ENCODE measurements around the gene HDGFL3.
"Not testable (repeated sequence)": the region's sequence is repeated elsewhere in the genome, so short reads cannot be mapped to it uniquely, and the experiment has no call there.

HDGFL3 gene

DNA sequence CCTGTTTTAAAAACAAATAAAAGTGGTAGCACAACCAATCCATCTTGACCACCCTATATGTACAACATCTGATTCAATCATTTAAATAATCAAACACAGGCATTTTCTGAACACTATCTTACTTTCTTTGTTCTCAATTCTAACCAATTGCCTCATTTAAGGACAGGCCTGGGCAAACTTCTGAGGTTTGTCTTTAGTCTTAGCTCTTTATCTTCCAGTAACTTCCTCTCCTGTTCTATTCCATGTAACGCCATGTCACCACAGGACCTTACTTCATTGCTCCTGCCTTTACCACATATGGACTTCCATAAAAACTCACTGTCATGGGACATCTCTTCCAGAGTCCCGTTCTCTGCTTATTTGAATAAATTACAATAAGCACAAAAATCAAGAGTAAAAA is 14.9 kb downstream of the HDGFL3 start:
- no peak for DNase-seq

DNA sequence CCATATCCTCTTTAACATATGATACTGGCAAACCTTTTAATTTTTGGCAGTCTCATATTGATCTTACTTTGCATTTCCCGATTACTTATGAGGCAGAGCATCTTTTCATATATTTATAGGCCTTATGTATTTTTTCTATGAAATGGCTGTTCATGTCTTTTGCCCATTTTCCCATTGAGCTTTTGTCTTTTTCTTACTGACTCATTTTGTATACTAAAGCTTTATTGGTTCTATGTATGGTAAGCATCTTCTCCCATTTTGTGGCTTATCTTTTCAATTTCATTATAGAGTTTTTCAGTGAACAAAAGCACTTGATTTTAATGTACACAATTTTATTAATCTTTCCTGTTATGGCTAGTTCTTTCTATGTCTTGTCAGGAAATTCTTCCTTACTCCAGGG is 17.2 kb downstream of the HDGFL3 start:
- no peak for DNase-seq

DNA sequence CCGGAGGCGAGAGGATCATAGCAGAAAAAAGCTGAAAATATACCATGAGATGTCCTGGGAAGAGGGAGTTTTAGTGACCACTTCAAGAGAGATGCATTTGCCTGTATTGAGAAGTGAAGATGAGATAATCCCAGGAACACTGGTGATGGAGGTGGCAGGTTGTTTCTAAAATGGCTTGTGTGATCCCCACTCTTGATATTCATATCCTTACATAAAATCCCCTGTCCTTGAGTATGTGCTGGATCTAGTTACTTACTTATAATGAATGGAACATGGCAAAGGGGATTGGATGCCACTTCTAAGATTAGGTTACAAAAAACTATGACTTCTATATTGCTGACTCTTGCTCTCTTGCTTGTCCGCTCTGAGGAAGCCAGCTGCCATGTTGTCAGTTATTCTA is 22.1 kb downstream of the HDGFL3 start:
- DNase-seq, result no peak

DNA sequence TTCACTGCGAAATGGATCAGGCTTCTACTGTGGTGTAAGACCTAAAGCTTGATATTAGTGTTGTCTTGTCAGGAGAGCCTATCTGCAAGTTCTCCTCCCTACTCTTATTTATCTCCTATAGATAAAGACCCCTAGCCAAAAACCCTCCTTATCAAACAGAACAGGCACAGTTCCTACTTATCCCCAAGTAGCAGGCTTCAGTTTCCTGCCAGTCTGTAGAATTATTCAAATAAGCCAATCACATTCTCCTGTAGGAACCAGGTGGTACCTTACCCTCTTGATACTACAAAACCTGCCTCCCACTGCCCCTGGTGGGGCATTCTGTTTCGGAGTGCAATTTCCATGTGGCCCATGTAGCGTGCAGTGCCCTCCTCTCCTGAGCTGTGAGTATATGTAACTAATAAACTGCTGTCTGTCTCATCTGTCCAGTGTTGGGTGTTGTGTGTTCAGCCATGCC is 28.7 kb downstream of the HDGFL3 start:
- no peak for DNase-seq

DNA sequence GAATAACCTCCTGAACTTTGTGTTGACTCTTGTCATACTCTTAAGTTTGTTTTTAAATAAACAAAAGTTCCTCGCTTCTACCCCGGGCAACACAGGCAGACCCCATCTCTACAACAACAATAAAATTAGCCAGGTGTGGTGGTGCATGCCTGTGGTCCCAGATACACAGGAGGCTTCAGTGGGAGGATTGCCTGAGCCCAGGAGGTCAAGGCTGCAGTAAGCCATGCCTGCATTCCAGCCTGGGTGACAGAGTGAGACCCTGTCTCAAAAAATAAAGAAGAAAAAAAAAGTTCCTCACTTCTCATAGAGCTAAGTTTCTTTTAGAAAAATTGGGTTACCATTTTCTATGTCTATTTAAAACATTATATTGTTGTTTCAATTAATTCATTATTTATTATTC is 29.2 kb downstream of the HDGFL3 start:
- no peak for DNase-seq

DNA sequence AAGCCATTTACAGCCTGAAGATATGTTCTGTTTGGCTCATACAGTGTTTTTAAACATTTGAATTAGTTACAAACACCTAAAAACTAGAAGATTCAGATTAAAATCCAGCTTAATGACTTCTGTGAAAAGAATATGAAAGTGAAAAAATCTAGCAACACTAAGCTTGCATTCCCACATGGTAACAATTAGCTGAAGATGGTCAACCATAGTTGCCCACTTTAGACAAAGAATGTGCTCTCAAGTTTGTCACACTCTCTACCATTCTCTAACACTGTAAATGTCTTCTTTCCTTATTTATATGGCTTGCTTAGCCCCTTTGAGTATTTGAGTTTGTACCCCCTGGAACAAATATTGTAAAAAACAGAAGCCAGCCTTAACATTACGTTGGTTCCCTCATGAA is 32.7 kb downstream of the HDGFL3 start:
- no peak for DNase-seq

DNA sequence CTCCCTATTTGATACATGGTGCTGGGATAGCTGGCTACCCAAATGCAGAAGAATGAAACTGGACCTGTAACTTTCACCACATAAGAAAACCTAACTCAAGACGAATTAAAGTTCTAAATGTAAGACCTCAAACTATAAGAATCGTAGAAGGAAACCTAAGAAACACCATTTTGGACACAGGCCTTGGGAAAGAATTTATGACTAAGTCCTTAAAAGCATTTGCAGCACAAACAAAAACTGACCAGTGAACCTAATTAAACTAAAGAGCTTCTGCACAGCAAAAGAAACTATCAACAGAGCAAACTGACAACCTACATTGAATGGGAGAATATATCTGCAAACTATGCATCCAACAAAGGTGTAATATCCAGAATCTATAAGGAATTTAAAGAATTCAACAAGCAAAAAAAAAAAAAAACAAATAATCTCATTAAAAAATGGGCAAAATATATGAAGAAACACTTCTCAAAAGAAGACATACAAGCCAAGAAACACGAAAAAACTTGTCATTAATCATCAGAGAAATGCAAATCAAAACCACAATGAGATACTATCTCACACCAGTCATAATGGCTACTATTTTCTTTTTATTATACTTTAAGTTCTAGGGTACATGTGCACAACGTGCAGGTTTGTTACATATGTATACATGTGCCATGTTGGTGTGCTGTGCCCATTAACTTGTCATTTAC is 37.0 kb downstream of the HDGFL3 start:
- DNase-seq, result no peak

DNA sequence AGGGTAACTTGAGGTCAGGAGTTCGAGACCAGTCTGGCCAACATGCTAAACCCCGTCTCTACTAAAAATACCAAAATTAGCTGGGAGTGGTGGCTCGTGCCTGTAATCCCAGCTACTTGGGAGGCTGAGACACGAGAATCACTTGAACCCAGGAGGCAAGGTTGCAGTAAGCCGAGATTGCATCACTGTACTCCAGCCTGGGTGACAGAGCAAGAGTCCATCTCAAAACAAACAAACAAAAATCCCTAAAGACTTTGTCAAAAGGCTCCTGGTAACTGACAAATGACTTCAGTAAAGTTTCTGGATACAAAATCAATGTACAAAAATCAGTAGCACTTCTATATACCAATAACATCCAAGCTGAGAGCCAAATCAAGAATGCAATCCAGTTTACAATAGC is 38.0 kb downstream of the HDGFL3 start:
- DNase-seq, result not testable (repeated sequence)

DNA sequence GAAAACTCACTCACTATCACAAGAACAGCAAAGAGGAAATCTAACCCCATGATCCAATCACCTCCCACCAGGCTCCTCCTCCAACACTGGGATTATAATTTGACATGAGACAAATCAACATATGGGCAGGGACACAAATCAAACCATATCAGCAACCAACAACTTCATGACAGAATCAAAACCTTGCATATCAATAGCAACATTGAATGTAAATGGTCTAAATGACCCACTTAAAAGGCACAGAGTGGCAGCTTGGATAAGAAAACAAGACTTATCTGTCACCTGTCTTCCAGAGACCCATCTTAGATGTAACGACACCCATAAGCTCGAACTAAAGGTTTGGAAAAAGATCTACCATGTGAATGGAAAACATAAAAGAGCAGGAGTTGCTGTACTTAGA is 40.8 kb downstream of the HDGFL3 start:
- no peak for DNase-seq

DNA sequence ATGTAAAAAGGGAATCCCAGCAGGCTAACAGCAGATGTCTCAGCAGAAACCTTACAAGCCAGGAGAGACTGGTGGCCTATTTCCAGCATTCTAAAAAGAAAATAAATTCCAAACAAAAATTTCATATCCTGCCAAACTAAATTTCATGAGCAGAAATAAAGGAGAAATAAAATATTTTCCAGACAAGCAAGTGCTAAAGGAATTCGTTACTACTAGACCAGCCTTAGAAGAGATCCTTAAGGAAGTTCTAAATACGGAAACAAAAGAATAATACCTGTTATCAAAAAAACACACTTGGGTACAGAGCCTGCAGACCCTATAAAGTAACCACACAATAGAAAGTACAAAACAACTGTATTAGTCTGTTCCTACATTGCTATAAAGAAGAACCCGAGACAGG is 41.4 kb downstream of the HDGFL3 start:
- no peak for DNase-seq

DNA sequence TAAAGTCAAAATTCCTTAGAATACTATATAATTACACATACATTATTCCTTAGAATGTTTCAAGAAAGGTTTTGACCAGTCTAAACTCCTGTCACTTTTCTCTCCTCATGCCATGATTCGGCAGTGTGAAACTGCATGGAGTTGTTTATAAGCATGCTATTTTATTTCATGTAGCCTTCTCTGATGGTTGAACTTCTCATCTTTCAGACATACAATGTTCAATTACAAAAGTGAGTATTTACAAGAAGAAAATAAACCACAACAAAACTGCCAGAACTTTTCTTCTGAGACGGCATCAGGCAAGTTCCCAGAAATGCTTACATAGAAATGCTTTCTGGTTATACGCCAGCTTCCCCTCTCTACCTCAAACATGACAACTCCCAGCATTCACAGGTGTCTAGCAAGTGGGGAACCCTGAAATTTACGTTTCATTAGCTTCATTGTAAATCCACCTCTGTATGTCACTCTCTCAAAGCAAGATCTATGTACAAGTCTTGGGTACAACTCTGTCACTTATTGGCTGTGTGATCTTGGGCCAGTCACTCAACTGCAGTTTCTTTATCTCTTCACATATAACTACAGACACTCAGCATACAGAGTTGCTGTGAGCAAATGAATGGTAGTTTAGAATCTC is 42.7 kb downstream of the HDGFL3 start:
- no peak for DNase-seq

DNA sequence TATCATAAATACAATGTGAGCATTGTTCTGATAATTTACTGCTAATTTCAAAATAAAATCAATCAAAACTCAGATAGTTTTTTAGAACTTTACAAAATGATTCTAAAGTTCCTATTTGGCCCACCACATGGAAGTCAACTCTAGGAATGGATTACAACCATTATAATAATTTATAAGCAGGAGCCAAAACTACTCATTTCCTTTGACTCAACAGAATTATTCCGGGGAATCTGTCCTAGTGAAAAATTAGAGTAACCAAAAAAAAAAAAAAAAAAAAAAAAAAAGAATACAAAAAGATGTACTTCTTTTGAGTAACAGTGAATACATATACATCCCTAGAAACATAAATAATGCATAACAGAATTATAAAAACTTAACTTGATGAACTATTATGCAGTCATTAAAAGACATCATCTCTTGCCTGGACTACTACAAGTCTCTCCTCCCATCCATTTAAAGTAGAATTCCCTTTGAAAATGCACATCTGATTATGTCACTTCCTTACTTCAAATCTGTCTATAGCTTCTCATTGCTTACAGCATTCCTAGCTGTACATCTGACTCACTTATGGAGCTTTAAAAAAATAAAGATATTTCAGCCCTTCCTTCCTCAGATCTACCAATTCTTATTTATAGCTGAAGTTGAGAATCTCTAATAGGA is 43.4 kb downstream of the HDGFL3 start:
- DNase-seq, result no peak

DNA sequence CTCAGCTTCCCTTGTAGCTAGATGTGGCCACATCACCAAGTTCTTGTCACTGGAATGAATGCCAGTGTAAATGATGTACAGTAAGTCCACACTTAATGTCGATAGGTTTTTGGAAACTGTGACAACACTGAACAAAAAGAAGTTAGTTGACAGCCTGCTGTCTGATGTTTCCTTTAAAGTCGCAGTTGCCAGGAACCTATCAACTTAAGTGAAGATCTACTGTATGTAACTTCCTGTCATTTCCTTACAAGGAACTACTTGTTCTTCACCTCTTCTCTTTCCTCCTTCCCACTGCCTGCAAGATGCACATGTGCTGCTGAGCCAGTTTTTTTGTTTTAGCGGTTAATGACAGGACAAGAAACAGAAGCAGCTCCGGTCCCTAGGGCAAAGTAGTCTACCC is 44.6 kb downstream of the HDGFL3 start:
- DNase-seq, result no peak

DNA sequence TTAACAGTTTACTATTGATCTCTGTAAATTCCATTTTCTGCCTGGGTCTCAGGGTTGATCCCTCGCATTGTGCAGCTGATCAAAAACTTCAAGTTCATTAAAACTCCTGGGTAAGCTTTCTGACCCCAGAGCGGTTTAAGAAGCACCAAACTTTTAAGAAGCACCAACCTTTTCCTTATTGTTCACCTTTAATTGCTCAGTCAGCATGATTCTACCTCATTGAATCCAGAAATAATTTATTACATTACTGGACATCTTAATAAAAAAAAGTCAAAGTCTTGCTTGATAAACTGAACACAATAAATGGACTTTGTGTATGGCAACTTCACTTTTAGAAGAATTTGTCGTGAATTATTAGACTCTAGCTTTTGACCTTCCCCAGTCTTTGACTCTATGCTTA is 46.9 kb downstream of the HDGFL3 start:
- no peak for DNase-seq

DNA sequence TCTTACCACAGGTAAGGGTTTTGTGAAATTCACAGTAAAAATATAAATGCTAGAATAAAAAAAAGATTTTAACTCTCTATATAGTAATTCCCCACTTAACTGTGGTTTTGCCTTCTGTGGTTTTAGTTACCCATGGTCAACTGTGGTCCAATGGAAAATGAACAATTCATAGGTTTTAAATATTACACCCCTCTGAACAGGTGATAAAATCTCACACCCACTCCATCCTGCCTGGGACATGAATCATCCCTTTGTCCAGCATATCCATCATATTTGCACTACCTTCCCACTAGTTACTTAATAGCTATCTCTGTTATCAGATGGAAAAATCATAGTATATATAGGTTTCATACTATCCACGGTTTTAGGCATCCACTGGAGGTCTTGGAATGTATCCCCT is 49.2 kb downstream of the HDGFL3 start:
- no peak for DNase-seq

DNA sequence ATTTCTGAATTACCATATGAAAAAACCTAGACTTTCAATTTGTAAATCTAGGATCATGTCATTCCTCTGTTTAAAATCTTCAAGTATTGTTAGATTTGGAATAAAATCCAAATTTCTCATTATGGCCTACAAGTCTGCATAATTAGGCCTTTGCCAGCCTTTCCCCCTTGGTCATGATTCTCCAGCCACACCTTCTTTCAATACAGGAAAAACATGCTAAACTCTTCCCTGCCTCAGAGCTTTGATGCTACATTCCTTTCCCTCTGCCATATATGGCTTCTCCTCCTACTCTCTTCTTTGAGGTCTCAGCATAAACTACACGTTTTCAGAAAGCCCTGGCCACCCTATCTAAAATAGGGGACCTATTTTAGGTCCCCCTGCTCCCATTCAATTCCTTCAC is 51.7 kb downstream of the HDGFL3 start:
- DNase-seq, result no peak

DNA sequence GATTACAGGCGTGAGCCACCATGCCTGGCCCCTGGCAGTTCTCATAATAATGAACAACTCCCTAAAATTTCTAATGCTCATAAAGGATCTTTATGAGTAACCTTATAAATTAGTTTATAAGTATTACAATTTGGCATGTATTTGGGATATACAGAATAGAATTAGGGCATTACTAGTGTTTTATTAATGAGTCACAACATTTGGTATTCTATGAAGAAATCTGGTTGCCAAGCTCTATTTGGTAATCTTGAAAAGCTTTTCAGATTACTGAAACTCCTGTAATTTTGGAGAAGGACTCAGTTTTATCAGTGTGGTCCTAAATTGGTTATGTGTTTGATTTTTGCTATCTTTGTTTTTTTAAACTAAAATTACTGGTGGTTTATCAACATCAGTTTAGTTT is 54.3 kb downstream of the HDGFL3 start:
- DNase-seq, result no peak

DNA sequence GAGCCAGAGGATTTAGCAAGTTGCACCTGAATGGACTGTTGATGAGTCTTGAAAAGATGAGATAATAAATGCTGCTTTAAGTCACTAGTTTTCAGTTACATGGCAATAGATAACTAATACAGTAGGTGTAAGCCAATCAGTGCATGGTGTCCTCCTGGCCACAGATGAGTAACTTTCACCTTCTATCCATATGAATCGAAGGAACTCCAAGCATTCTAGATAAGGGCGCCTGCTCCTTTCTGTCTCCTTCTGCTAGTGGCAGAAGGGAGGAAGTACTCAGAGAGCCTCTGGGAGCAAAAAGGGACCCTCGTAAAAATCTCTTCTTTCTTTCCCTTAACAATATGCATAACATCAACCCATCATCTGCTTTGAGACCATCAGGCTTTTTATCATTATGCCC is 62.9 kb downstream of the HDGFL3 start:
- no peak for DNase-seq

DNA sequence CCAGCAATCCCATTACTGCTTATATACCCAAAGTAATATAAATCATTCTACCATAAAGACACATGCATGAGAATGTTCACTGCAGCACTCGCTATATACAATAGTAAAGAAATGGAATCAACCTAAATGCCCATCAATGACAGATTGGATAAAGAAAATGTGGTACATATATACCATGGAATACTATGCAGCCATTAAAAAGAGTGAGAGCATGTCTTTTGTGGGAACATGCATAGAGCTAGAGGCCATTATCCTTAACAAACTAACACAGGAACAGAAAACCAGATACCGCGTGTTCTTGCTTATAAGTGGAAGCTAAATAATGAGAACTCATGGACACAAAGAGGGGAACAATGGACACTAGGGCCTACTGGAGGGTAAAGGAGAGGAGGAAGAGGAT is 65.5 kb downstream of the HDGFL3 start:
- DNase-seq, result not testable (repeated sequence)

DNA sequence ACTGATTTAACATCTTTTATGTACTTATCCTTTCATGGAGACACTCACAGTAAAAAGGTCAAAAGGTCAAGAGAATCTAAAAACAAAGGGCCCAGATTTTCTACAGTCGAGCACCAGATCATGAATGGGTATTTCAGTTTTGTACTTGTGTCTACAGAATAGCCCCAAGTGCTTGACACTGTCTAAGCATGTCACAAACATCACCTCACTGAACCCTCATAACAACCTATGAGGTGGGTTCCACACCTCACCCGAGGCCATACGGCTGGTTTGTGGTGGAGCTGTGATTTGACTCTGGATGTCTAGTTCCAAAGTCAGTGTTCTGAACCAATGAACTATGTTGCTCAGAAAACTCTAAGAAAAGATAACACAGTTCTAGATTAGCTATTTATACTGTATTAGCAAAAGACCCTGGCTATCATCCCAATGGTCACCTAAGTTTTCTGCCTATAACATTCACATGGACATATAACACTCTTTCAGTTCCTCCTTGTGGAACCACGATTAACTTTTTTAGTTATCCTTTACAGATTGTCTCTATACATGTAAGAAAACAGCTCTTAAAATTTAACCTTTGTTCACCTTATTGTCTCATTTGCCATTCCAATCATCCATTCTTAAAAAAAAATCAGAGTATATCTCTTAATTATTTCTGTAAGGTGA is 74.6 kb downstream of the HDGFL3 start:
- DNase-seq, result no peak

DNA sequence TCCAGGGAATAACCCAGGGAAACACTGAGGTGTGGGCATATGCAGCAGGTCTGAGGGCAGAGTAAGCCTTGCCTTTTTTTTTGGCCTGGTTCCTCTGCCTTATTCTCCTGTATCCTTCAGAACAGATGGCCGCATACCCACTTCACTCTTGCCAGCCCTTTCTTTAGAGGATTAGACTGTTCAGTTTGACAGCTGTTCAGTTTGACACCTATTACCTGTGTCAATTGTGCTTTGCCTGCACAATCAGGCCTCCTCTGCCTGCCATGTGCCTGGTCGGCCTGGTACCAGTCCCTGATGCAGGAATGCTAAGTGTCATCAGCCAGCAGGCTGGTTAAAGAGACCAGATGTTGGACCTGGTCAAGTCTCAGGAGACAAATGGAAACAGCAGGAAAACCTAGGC is 77.8 kb downstream of the HDGFL3 start:
- no peak for DNase-seq

DNA sequence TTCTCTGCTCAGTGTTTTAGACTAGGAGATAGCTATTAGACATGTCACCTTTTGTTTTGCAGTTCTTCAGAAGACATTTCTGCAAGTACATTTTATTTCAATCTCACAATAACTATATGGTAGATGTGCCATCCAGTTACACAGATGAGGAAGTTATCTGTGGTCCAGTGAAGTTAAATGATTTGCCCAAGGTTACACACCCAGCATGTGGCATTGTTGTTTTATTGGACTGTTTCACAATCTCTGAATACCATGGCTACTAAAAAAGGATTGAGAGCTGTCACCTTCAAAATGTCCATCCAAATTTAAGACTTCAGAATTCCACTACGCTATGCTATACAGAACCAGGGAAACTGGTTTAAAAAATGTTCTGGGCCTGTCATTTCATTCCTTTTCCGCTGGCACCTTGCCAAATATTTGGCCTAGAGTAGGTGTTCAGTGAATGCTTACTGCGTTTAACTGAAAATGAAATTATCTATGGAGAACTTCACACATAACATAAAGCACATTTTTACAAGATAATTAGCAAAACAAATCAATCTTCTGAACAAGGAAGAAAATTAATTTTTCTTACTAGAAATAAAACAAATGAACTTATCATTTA is 80.0 kb downstream of the HDGFL3 start:
- no peak for DNase-seq

DNA sequence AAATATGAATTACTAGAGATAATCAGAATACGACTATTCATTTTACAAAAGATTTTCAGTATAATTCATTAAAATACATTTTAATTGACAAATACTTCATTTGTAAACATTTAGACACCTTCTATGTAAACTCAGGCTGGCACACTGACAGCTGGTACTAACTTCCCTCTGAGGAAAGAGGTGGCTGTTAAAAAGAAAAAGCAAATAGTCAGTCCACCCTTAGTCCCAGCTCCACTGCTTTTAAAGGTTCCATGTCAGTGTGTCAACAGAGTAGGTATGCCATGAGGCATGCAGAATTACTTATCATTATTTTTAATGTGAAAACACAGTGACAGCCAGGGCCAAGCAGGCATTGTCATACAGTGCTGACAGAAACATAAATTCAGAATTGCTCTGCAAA is 84.1 kb downstream of the HDGFL3 start:
- DNase-seq, result no peak

Data from activated CD4-positive, CD25-positive, alpha-beta regulatory T cell treated with anti-CD3 and anti-CD28 coated beads, Interleukin-2, amount 50 U/mL, for 72 hours (primary cell).